Muscle layer of duodenum (tissue), 2 donors: ENCODE results near the gene SGO1.

ENCODE experiments used
- H3K27ac ChIP-seq: one replicate; pipeline ENCODE4 v1.7.0; 2013; ENCODE audit warnings: mild to moderate bottlenecking, low read length
- H3K27me3 ChIP-seq: one replicate; pipeline ENCODE4 v1.7.0; 2013; ENCODE audit warnings: low read depth, mild to moderate bottlenecking, control low read depth, low read length
- H3K36me3 ChIP-seq, 2 donors: one replicate each; pipeline ENCODE4 v1.7.0; 2013; ENCODE audit warnings: low read length in 2 of 2, control low read depth in 1 of 2, mild to moderate bottlenecking in 1 of 2; ENCODE audit not compliant: insufficient read depth in 2 of 2, control insufficient read depth in 1 of 2
- H3K4me1 ChIP-seq, 2 donors: one replicate each; pipeline ENCODE4 v1.7.0; 2013; ENCODE audit warnings: low read length in 2 of 2, mild to moderate bottlenecking in 2 of 2, control low read depth in 1 of 2, moderate library complexity in 1 of 2; ENCODE audit not compliant: insufficient read depth in 2 of 2, control insufficient read depth in 1 of 2
- H3K4me3 ChIP-seq, 2 donors: one replicate each; pipeline ENCODE4 v1.7.0; 2013; ENCODE audit warnings: low read length in 2 of 2, low read depth in 1 of 2, mild to moderate bottlenecking in 1 of 2
- H3K9me3 ChIP-seq, 2 donors: one replicate each; pipeline ENCODE4 v1.7.0; 2013; ENCODE audit warnings: low read length in 2 of 2, control low read depth in 1 of 2, mild to moderate bottlenecking in 1 of 2; ENCODE audit not compliant: control insufficient read depth in 1 of 2
- donor health status: healthy.

Gene SGO1

GRCh38 chr3:20201143-20201542 lies 15.1 kb upstream of the SGO1 start:
- H3K36me3 ChIP-seq = no peaks in the 10 kb centered on the region
- H3K9me3 ChIP-seq = peaks cover 0 to 2% of the 10 kb centered on the region in 2 donors
- H3K4me3 ChIP-seq = no peak overlapping the region
- H3K4me1 ChIP-seq = no peaks in the 10 kb centered on the region
- H3K27ac ChIP-seq = no peak overlapping the region
- H3K27me3 ChIP-seq = no peaks in the 10 kb centered on the region

GRCh38 chr3:20197775-20198174 lies 11.8 kb upstream of the SGO1 start:
- Histone ChIP-seq H3K4me3 (no peak overlapping the region), H3K27ac (no peak overlapping the region), H3K4me1 (no peaks in the 10 kb centered on the region), H3K27me3 (no peaks in the 10 kb centered on the region), H3K36me3 (no peaks in the 10 kb centered on the region), H3K9me3 (no peaks in the 10 kb centered on the region)

- Histone ChIP-seq H3K4me3 (no peak overlapping the region), H3K9me3 (no peaks in the 10 kb centered on the region), H3K36me3 (no peaks in the 10 kb centered on the region), H3K27me3 (no peaks in the 10 kb centered on the region), H3K4me1 (no peaks in the 10 kb centered on the region), H3K27ac (no peak overlapping the region)
Observed at GRCh38 chr3:20194793-20195460, 8.9 kb upstream of the SGO1 start.

GRCh38 chr3:20190991-20191390 lies 5.0 kb upstream of the SGO1 start:
- Histone ChIP-seq H3K9me3 (no peaks in the 10 kb centered on the region), H3K27me3 (no peaks in the 10 kb centered on the region), H3K4me3 (no peak overlapping the region), H3K4me1 (peaks cover 0 to 9% of the 10 kb centered on the region in 2 donors), H3K36me3 (no peaks in the 10 kb centered on the region), H3K27ac (no peak overlapping the region)

DNA sequence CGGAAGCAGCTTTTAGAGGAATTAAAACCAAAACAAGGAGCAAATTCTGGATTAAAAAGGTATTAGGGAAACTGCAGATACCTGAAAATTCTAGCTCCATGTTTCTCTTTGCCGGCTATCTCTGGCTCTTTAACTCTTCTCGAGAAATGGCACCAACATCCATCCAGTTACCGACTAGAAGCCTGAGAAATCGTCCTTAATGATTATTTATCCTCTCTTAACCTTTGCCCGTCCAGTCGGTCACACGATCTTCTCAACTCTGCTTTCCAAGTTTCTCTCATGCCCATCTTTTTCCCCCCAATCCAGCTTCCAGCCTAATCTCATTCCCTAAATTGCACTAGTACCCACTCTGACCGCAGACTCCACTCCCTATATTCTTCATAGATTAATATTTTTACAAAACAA lies 596 bp upstream of the SGO1 start:
- H3K27ac ChIP-seq = peak overlapping the region; percentile 99
- peak overlapping the region; percentile 98 for H3K4me3 ChIP-seq
- peaks cover 0 to 16% of the 10 kb centered on the region in 2 donors for H3K4me1 ChIP-seq
- H3K36me3 ChIP-seq = no peaks in the 10 kb centered on the region
- H3K27me3 ChIP-seq = no peaks in the 10 kb centered on the region
- no peaks in the 10 kb centered on the region for H3K9me3 ChIP-seq

DNA sequence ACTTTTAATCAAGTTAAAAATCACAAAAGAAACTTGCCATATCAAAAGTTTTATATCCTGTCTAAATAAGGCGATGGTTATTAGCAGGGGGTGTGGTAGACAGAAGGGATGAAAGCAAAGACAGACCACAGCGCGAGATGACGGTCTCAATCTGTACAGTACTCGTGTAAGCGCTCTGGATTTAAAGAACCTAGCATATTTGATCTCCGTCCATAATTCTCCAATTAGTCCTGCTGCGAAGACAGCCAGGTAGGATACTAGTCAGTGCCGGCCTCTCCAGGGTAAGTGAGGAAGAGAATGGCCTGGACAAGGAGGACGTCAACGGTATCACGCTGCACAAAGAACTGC lies 701 bp downstream of the SGO1 start:
- Histone ChIP-seq H3K36me3 (no peaks in the 10 kb centered on the region), H3K27ac (no peak overlapping the region), H3K27me3 (no peaks in the 10 kb centered on the region), H3K4me3 (peak overlapping the region; percentile 98), H3K9me3 (no peaks in the 10 kb centered on the region), H3K4me1 (peaks cover 0 to 16% of the 10 kb centered on the region in 2 donors)

DNA sequence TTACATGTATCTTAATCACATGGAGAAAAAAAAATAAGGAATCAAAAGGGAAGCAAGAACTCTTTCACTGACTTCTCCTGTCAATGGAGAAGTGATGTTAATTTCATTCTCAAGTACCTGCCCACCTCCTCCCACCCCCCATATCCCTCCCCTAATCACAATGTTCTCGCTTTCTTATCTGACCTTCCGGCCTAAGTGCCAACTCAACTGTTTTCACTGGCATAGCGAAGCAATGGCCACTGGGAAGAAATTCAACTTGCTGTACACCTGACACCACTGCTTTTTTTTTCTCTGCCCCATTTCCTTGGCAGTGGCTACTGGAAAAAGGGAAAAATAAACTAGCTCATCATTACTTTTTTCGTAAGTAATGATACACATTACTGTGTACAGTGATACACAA lies 3.8 kb downstream of the SGO1 start:
- H3K4me1 ChIP-seq = peaks cover 0 to 11% of the 10 kb centered on the region in 2 donors
- H3K27ac ChIP-seq = no peak overlapping the region
- H3K27me3 ChIP-seq = no peaks in the 10 kb centered on the region
- H3K36me3 ChIP-seq = no peaks in the 10 kb centered on the region
- H3K9me3 ChIP-seq = no peaks in the 10 kb centered on the region
- H3K4me3 ChIP-seq = no peak overlapping the region

DNA sequence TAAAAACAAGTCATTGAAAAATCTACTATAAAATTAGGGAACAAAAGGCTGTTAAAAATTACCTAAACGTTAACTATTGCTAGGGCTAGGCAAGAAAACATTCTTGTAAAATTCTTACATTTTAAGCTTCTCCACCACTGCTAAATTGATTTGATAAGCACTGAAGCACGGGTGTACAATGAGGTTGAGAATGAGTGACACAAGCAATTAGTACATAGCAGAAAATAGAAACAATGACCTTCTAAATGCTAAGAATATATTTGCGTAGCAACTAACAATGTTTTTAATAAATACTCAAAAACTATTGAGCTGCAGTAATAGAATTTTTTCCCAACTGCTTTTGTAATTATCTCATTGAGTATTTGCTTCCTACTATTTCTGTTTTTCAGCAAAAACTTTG lies 4.7 kb downstream of the SGO1 start:
- peaks cover 0 to 7% of the 10 kb centered on the region in 2 donors for H3K4me1 ChIP-seq
- H3K36me3 ChIP-seq = no peaks in the 10 kb centered on the region
- H3K4me3 ChIP-seq = no peak overlapping the region
- no peaks in the 10 kb centered on the region for H3K27me3 ChIP-seq
- no peak overlapping the region for H3K27ac ChIP-seq
- H3K9me3 ChIP-seq = no peaks in the 10 kb centered on the region

DNA sequence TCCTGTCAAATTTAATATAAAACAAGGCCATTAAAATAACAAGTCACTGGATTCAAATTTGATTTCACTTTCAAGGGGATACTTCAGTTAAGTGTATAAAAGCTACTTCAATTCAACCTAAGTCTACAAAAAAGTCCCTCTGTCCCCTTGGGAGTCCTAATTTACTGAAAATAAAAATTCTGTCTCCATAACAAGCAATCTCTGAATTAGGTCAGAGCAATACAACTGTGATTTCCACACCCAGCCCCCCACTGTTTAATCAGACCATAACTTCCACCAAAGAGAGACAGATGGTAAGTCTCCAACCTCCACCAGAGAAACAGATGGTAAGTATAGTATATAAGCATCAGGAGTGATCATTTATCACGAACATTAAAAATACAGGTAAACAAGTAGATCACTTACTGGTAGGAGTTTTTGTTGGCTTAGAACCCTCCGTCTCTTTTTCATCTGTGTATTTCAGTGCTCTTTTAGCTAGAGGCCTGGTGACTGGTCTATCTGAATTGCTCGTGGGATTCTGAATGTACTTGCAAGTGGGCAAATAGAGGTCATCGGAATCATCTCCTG lies 12.1 kb downstream of the SGO1 start:
- Histone ChIP-seq H3K27me3 (no peaks in the 10 kb centered on the region), H3K4me3 (no peak overlapping the region), H3K4me1 (no peaks in the 10 kb centered on the region), H3K9me3 (no peaks in the 10 kb centered on the region), H3K27ac (no peak overlapping the region), H3K36me3 (no peaks in the 10 kb centered on the region)

DNA sequence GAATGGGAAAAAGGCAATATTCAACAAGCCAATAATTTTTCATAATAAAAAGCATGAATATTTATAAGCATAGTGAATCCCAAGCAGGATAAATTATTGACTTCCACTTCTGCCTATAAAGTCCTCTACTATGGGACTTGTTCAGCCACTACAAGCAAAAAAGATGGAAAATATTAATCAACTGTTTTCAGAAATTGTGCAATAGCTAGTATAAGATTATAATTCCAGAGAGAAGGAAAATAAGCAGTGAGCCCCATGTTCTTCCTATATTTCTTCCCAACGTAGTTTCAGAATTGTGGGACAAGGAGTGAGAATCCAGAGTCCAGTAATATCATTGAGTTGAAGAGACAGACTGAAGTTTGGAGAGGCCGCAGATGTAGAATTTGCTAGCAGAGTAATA lies 24.3 kb downstream of the SGO1 start:
- no peaks in the 10 kb centered on the region for H3K4me1 ChIP-seq

GRCh38 chr3:20160230-20160629 lies 25.8 kb downstream of the SGO1 start:
- H3K36me3 ChIP-seq = peaks cover 0 to 4% of the 10 kb centered on the region in 2 donors
- H3K27me3 ChIP-seq = no peaks in the 10 kb centered on the region
- no peak overlapping the region for H3K27ac ChIP-seq
- H3K4me3 ChIP-seq = no peak overlapping the region
- no peaks in the 10 kb centered on the region for H3K9me3 ChIP-seq
- no peaks in the 10 kb centered on the region for H3K4me1 ChIP-seq

More for the DNA sequence above, 24.3 kb downstream of the SGO1 start:
- H3K9me3 ChIP-seq = no peaks in the 10 kb centered on the region
- H3K36me3 ChIP-seq = no peaks in the 10 kb centered on the region
- no peak overlapping the region for H3K4me3 ChIP-seq
- H3K27me3 ChIP-seq = no peaks in the 10 kb centered on the region
- no peak overlapping the region for H3K27ac ChIP-seq

- no peaks in the 10 kb centered on the region for H3K4me1 ChIP-seq
- H3K27ac ChIP-seq = no peak overlapping the region
- H3K4me3 ChIP-seq = no peak overlapping the region
- no peaks in the 10 kb centered on the region for H3K9me3 ChIP-seq
- H3K27me3 ChIP-seq = no peaks in the 10 kb centered on the region
- H3K36me3 ChIP-seq = peaks cover 0 to 17% of the 10 kb centered on the region in 2 donors
Observed at GRCh38 chr3:20154928-20155327, 31.1 kb downstream of the SGO1 start.
